GM19240 (cell line): ENCODE results near the gene NF2.

Experiments used
- DNase-seq: peaks from one replicate; pipeline ENCODE4 v3.0.0; 2011; ENCODE audit warnings: low spot score; ENCODE audit not compliant: insufficient read length

NF2 gene

GRCh38 chr22:29719899-29720645 is 116.6 kb downstream of the NF2 start, which contains the start of gene CABP7:
CABP7 (plus strand) TSS chr22:29720003; CDS start chr22:29720425, 422 bp downstream.
- DNase-seq = no peak

DNA sequence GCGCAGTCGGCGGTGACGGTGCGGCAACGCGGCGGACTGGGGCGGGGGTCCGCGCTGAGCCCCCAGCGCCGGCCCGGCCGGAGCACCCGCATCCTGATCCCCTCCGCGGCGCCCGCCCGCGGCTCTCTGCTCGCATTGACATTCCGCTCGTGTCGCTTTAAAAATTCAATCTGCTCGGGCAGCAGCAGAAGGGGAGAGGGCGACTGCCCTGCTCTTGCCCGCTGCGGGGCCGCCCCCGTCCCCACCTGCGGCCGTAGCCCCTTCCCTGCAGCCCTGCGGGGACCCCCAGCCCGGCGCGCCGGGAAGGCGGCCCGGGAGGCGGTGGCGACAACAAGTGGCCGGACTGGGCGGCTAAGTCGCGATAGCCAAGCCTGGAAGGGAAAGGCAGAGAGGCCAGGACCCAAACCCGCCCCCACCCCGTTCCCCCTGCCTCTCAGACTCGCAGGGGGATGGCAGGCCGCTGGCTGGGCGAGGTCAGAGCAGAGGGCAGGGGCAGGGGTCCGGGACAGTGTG is 117.4 kb downstream of the NF2 start:
- DNase-seq = no peak

- no peak for DNase-seq
Measured at GRCh38 chr22:29722151-29722550, 118.7 kb downstream of the NF2 start.

- DNase-seq = no peak
Measured at GRCh38 chr22:29722587-29722986, 119.2 kb downstream of the NF2 start.

DNA sequence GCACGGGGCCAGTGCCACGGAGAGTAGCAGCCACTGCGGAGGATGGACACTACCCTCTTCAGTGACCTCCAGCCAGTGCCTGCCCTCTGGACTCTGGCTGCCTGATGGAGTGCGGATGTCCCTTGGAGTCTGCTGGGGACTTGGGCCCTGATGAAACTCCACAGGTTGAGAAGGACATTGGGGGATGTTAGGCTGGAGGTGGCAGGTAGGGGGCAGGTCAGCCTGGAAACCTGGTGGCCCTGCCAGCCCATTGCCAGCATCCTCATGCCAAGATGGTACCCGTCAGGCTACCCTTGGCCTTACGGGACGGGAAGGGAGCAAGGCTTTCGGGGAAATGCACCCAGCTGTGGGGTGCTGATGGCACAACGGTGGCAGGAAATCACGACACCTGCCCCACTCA is 120.3 kb downstream of the NF2 start:
- DNase-seq = no peak

DNA sequence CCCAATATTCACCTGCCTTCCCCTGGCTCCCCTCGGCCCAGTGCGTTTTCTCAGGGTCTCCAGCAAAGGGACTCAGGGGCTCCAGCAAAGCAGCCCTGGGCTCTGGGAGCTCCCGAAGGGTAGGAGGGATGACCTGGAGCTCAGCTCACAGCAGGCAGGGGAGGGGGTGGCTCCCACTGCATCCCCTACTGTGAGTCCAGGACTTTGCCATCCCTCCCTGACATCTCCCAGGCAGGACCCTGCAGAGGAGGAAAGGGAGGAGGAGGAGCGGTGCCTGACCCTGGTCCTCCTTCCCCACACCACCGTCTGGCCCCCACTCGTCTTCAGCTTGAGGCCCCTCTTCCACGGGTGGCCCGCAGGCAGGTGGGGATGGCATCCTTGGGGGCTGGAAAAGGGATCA is 121.4 kb downstream of the NF2 start:
- no peak for DNase-seq

- DNase-seq = no peak
Measured at GRCh38 chr22:29726106-29726505, 122.7 kb downstream of the NF2 start.

DNA sequence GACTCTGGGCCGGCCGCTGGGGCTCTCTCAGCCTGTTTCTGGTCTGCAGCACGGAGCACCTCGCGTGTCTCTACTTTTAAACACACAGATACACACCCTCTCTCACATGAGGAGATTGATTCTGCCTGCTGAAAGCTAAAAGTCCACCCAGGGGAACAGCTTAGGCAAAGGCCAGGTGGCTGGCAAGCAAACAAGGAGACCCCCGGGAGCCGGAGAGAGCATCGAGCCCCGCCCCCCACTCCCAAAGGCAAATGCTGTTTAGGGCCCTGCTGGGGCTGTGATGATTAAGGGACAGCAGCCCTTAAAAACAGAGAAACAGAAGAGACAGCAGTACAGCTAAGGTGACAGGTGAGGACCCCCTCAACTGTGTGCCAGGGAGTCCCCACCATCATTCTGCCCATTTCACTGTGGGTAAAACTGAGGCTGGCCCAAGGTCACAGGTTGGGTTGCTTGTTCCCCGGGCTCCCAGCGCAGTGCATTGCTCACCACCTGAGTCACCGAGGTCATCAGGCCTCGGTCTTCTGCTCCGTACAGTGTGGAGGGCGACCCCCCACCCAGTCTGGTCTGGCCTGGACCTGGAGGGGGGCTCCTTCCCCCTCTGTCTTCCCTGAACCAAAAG is 123.2 kb downstream of the NF2 start:
- DNase-seq = no peak

DNA sequence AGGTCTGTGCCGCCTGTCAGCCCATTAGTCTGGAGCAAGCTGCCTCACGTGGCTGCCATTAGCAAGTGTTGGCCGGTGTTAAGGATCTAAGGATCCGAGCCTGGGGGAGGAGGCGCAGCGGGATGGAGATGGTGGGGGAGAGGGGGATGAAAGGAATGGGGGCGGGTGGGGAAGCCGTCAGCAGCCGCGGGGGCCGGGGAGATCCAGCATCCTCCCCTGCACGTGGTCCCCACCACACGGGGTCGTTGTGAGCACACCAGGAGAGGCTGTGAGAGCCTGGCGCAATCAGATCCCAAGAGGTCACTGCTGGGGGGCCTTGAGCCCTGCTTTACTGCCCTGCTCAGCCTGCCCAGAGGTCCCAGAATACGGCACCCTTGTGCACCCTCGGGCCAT is 123.7 kb downstream of the NF2 start:
- no peak for DNase-seq

- no peak for DNase-seq
Measured at GRCh38 chr22:29729161-29729560, 125.7 kb downstream of the NF2 start.

DNA sequence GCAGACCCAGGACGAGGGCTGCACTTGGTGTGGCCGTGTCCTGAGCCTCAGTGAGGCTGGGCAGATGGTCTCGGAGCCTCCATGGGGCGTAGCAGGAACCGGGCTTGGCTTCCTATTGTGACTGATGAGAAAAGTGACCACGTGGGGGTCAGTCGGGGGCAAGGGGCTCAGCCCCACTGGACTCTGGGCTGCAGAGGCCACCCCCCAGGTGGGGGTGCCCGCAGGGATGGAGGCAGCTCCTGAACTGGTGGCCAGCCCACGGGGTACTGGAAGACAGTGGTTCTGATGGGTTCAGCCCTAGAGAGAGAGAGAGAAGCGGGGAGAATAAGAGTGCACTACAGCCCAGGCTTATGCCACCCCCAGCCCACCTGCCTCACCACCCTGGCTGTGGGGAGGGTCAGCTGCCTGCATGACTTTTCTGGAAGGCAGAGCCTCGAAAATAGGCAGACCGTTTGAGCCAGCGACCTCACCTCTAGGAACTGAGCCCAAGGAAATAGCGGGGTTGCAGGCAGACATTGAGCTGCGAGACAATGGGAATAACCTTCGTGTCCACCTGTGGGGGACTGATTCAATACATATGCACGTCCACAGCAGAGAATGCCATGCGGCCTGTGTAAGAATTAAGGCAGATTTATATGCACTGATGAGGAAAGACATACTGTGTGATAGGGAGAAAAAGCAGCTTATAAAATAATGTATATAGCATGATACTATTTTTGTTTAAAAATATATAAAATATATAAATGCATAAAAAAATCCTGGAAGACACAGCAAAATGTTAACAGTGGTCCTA is 127.8 kb downstream of the NF2 start:
- DNase-seq = no peak

GRCh38 chr22:29732883-29733282 is 129.4 kb downstream of the NF2 start:
- no peak for DNase-seq

- no peak for DNase-seq
Measured at GRCh38 chr22:29733362-29734201, 130.1 kb downstream of the NF2 start.

DNA sequence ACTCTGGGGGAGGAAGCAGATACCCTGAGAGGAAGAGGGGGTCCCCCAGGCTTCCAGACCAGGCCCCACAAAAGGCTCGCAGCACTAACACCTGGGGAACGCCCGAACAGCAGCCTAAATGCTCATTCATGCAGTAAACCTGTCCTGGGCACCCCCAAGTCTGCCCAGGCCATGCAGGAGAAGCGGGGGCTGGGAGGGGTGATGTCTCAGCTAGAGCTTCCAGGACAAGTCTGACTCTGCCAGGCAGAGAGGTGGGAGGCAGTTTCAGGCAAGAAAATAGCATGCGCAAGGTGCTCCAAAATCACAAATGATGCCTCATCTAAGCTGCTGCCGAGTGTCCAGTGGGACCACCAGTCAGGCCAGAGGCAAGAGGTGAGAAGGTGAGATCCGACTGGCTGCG is 131.0 kb downstream of the NF2 start:
- DNase-seq = no peak

DNA sequence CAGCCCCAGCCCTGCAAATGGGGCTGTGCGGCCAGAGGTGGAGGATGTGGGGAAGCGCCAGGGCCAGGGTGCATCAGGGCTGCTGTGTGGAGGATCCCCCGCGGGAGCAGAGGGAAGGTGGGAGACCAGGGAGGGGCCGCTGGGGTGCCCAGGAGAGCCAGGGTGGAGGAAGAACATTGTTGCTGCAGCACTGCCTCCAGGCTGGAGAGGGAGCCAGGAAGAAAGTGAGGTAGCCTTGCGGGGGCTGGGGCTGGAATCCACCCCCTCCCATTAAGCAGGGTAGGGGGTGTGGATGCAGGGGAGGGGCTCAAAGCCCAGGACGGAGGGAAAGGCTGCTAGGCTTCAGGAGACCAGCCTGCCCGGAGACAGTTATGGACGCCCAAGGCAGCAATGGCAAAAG is 131.4 kb downstream of the NF2 start:
- DNase-seq = no peak

GRCh38 chr22:29735416-29735815 is 132.0 kb downstream of the NF2 start:
- DNase-seq = no peak

DNA sequence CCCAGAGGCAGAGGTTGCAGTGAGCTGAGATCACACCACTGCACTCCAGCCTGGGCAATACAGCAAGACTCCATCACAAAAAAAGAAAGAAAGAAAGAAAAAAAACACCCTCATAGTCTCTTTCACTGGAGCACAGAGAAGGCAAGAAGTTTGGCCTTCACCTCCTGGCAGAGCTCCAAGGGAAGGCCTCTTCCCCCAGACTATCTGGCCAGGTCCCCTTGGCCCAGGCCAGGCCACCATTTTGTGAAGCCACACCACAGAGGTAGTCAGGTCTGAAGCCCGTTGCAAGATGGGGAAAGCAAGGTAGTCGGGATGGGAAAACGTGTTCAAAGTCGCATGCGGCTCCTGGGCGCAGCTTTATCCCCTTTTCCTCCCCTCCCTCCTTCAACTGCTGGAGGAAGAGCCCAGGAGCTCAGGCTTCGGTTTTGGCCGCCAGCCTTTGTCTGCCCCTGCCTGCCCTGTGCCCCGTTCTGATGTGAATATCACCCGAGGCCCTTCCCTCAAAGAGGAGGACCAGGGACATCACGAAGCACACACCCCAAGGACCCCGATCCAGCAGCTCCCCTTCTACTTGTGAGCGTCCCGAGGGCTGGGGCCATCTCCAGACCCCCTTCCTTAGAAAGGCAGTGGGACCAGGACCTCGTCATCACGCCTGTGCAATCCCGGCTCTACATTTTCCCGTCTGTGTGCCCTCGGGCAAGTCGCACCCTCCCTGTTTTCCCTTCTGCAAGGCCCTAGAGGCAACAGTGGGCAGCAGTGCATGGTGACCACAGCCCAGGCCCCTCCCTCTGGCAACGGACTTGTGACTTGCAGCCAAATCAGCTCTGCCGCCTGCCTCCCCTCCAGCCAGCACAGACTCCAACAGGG is 134.1 kb downstream of the NF2 start:
- DNase-seq = no peak

DNA sequence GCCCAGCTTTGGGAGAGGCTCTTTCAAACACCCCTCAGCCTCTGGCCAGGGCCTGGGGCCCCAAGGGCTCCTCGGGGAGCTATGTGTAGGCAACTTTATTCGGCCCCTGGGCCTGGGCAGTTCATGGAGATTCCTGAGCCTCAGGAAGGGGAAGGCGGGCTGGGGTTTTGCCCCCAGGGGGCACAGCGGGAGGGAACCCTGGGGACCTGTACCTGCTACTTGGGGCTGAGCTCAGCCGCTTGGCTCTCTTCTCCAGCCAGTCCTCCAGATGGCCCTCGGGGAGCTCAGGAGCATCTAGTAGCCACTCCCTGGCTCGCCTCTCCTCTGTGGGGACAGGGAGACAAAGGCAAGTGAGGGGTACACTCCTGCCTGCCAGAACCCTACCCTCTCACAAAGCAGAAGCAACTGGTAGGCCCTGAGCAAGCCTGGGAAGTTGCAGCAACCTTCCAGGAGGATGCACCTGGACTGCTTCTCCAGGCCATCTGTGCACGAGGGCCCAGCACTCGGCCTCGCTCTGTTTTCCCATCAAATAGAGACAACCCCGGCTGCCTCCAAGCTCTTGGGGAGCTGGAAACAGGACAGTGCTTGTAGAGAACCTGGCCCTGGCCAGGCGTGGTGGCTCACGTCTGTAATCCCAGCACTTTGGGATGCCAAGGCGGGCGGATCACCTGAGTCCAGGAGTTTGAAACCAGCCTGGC is 134.8 kb downstream of the NF2 start:
- DNase-seq = no peak

DNA sequence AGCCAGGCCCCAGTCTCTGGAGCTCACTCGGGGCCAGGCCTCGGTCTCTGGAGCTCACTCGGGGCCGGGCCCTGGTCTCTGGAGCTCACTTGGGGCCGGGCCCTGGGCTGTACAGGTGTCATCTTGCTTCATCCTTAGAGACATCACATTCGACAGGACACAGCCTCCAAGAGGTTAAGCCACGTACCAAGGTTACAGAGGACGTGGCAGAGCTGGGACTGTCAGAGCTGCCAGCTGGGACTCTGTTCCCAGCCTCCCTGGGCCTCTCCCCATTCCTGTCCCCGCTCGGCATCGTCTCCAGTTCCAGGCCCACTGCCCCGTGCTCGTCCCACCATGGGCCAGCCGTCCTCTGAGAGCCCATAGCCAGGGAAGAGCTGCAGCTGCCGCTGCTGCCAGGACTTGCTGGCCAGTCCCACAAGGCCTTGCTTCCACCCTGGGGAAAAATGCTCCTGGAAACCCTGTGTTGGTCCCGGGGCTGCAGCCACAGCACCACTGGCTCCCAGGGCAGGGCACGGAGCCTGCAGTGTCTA is 136.0 kb downstream of the NF2 start:
- no peak for DNase-seq
